Natural killer cell (primary cell): ENCODE results near the gene POMGNT2. TPM values are rescaled to one million over a fixed set of nuclear protein-coding genes. Genes with fewer than 3 reads are reported as not detected.

Experiments
- ATAC-seq, 3 donors: fragments of 150-1000 bp in 2 of 3; fragments of 200-7000 bp in 1 of 3; cut with Tn5 transposase; 1 replicate in 1 of 3; 2 replicates in 2 of 3; pipeline ENCODE4 v1.10.0; 2021; ENCODE audit warnings: mild to moderate bottlenecking in 2 of 3, moderate library complexity in 2 of 3
- DNase-seq, 2 donors: peaks; one replicate each; pipeline versions ENCODE4 v3.0.0 to v3.0.0-alpha.2; 2013 to 2021; ENCODE audit warnings: mixed read lengths in 1 of 2
- H3K27ac ChIP-seq: one replicate; pipeline ENCODE4 v1.5.1; 2013; ENCODE audit warnings: mild to moderate bottlenecking, low read length
- H3K27me3 ChIP-seq: one replicate; pipeline ENCODE4 v1.6.1; 2013; ENCODE audit warnings: low read length; ENCODE audit not compliant: control insufficient read depth, insufficient read depth
- H3K36me3 ChIP-seq: one replicate; pipeline ENCODE4 v1.6.1; 2013; ENCODE audit warnings: low read length; ENCODE audit not compliant: control insufficient read depth, insufficient read depth
- H3K4me1 ChIP-seq: one replicate; pipeline ENCODE4 v1.6.1; 2013; ENCODE audit warnings: low read length; ENCODE audit not compliant: control insufficient read depth, insufficient read depth
- H3K4me3 ChIP-seq: one replicate; pipeline ENCODE4 v1.5.1; 2013; ENCODE audit warnings: low read length
- H3K9me3 ChIP-seq: one replicate; pipeline ENCODE4 v1.6.1; 2013; ENCODE audit warnings: low read length; ENCODE audit not compliant: control insufficient read depth, insufficient read depth
- H3K27ac Mint-ChIP-seq, 2 donors: one replicate each; pipeline ENCODE4 v1.8.0; 2022; ENCODE audit warnings: mild to moderate bottlenecking in 2 of 2, mixed read lengths in 2 of 2, moderate library complexity in 1 of 2
- H3K27me3 Mint-ChIP-seq, 2 donors: one replicate each; pipeline ENCODE4 v1.8.0; 2022; ENCODE audit warnings: low read depth in 2 of 2, mixed read lengths in 2 of 2
- H3K36me3 Mint-ChIP-seq: one replicate; pipeline ENCODE4 v1.8.0; 2022; ENCODE audit warnings: mixed read lengths
- H3K4me1 Mint-ChIP-seq, 2 donors: one replicate each; pipeline ENCODE4 v1.8.0; 2022; ENCODE audit warnings: mixed read lengths in 2 of 2
- H3K4me3 Mint-ChIP-seq: one replicate; pipeline ENCODE4 v1.8.0; 2022; ENCODE audit warnings: mild to moderate bottlenecking, moderate library complexity, mixed read lengths
- H3K9me3 Mint-ChIP-seq, 2 donors: one replicate each; pipeline ENCODE4 v1.8.0; 2022; ENCODE audit warnings: mixed read lengths in 2 of 2
- CTCF ChIP-seq: fragments of 200-600 bp; IDR thresholded peaks from one replicate; pipeline ENCODE4 v1.8.0; 2022; ENCODE audit warnings: antibody characterized with exemption
- WGBS: methylation state at CpG from one replicate; pipeline ENCODE4 v1.1.7; 2013; ENCODE audit warnings: missing lambda C conversion rate; ENCODE audit not compliant: insufficient coverage; 5-methylcytosine and 5-hydroxymethylcytosine counted together
- intact Hi-C: fragments of 100-400 bp; cut with micrococcal nuclease; formaldehyde crosslinking; loops from one replicate; pipeline ENCODE4 v1.14.2; 2022
- total RNA-seq, 4 donors: library from RNA; stranded (reverse); fragments of 120-200 nt in 1 of 4; gene quantifications; one replicate each; pipeline versions ENCODE4 v1.2.3 to v1.2.4, GENCODE V29; 2013 to 2022

POMGNT2 gene
- total RNA-seq, 3 donors from 2014 or later (not counting 1 experiment from before 2014, with no cell fraction given): 4.3 to 7.4 (median 6.6) TPM

GRCh38 chr3:43120937-43121336 lies 15.1 kb upstream of the POMGNT2 start:
- no peak for TF ChIP-seq CTCF
- no peaks in the 10 kb centered on the region for H3K36me3 ChIP-seq
- H3K27ac ChIP-seq: no peak overlapping the region
- no peaks in the 10 kb centered on the region for H3K4me1 ChIP-seq
- H3K27me3 ChIP-seq: no peaks in the 10 kb centered on the region
- no peak overlapping the region for H3K4me3 Mint-ChIP-seq
- ATAC-seq: no peak
- no peaks in the 10 kb centered on the region for H3K9me3 ChIP-seq
- H3K27ac Mint-ChIP-seq: no peak overlapping the region
- WGBS: 87% methylated on average over 1 of the region's 3 CpGs
- H3K9me3 Mint-ChIP-seq: peaks cover 2 to 5% of the 10 kb centered on the region in 2 donors
- peaks cover 12 to 41% of the 10 kb centered on the region in 2 donors for H3K27me3 Mint-ChIP-seq
- no peak for DNase-seq
- H3K4me1 Mint-ChIP-seq: no peaks in the 10 kb centered on the region
- H3K4me3 ChIP-seq: no peak overlapping the region
- peaks cover 11% of the 10 kb centered on the region for H3K36me3 Mint-ChIP-seq
- intact Hi-C loops: no loop called here

DNA sequence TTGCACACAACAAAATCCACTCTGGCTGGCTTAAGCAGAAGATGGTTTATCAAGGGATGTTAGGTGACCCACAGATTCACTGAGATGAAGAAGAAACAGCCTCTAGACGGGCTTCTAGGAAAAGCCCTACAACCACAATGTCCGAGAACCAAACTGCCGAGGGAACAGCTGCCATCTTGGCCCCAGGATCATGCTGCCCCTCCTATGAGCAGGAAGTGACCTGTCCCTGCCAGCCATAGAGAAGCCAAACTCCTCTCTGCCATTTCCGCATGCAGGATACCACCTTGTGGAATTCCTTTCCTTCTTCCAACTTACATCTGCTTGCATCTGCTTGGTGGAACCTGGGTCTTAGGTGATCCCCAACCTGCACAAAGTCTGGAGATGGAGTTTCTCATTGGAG lies 11.4 kb upstream of the POMGNT2 start:
- no peaks in the 10 kb centered on the region for H3K36me3 ChIP-seq
- no peaks in the 10 kb centered on the region for H3K4me1 ChIP-seq
- Mint-ChIP-seq H3K27me3 (peaks cover 3 to 12% of the 10 kb centered on the region in 2 donors), H3K4me3 (no peak overlapping the region), H3K9me3 (no peaks in the 10 kb centered on the region), H3K27ac (no peak overlapping the region), H3K36me3 (no peaks in the 10 kb centered on the region), H3K4me1 (no peaks in the 10 kb centered on the region)
- no peaks in the 10 kb centered on the region for H3K9me3 ChIP-seq
- no peak for ATAC-seq
- intact Hi-C loops: no loop called here
- DNase-seq: no peak
- H3K27me3 ChIP-seq: no peaks in the 10 kb centered on the region
- 83% methylated on average over 4 of the region's 4 CpGs for WGBS
- TF ChIP-seq CTCF: no peak
- H3K27ac ChIP-seq: no peak overlapping the region
- no peak overlapping the region for H3K4me3 ChIP-seq

DNA sequence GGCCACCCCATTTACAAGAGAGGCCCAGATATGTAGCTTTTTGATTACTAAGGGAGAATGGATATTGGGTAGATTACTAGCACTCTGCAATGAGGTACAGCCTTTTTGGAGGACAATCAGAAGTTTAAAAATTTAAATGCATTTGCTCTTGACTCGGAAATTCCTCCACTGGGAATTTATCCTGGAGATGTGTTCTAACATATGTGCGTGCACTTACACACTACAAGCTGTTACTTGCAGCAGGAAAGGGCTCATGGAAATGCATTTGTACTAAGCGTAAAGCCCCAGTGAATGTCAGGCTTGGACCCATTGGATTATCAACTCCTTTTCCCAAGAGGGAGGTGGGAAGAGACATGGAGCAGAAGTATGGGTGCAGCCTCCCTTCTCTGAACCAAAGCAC lies 7.8 kb upstream of the POMGNT2 start:
- no peaks in the 10 kb centered on the region for H3K27me3 ChIP-seq
- Mint-ChIP-seq H3K9me3 (no peaks in the 10 kb centered on the region), H3K36me3 (no peaks in the 10 kb centered on the region), H3K4me3 (no peak overlapping the region), H3K4me1 (no peaks in the 10 kb centered on the region), H3K27me3 (peaks cover 3 to 12% of the 10 kb centered on the region in 2 donors), H3K27ac (no peak overlapping the region)
- WGBS: 95% methylated on average over 3 of the region's 3 CpGs
- no peaks in the 10 kb centered on the region for H3K36me3 ChIP-seq
- H3K4me1 ChIP-seq: no peaks in the 10 kb centered on the region
- H3K27ac ChIP-seq: no peak overlapping the region
- no peaks in the 10 kb centered on the region for H3K9me3 ChIP-seq
- intact Hi-C loops: no loop called here
- DNase-seq: no peak
- H3K4me3 ChIP-seq: no peak overlapping the region
- no peak for ATAC-seq
- TF ChIP-seq CTCF: no peak

DNA sequence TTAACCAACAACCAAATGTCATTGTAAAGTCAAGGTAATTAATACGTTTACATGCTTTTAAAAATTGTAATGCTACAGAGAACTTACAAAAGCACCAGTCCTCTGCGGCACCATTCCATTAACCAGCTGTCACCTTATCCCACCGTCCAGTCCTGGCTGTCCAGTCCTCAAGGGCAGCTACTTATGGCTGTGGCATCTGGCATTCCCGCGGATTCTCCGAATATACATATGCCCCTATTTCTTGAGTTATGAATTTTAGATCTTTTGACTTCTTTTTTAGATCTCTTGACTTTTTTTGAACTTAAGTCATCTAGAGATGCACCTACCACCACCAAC lies 382 bp upstream of the POMGNT2 start:
- no peak for TF ChIP-seq CTCF
- peaks cover 0 to 27% of the 10 kb centered on the region in 2 donors for H3K4me1 Mint-ChIP-seq
- no peak for DNase-seq

More for the DNA sequence above, 382 bp upstream of the POMGNT2 start:
- H3K27ac Mint-ChIP-seq: peak overlapping the region; percentile 9 to 70
- H3K4me3 ChIP-seq: peak overlapping the region; percentile 12
- 30% methylated on average over 6 of the region's 6 CpGs for WGBS
- peaks cover 15% of the 10 kb centered on the region for H3K4me1 ChIP-seq
- H3K27ac ChIP-seq: no peak overlapping the region
- H3K9me3 Mint-ChIP-seq: no peaks in the 10 kb centered on the region
- H3K4me3 Mint-ChIP-seq: peak overlapping the region; percentile 79
- no peaks in the 10 kb centered on the region for H3K9me3 ChIP-seq
- H3K27me3 ChIP-seq: no peaks in the 10 kb centered on the region
- no peak for ATAC-seq
- H3K36me3 ChIP-seq: no peaks in the 10 kb centered on the region
- no peaks in the 10 kb centered on the region for H3K27me3 Mint-ChIP-seq
- no peaks in the 10 kb centered on the region for H3K36me3 Mint-ChIP-seq
- intact Hi-C loops: no loop called here
